ENCODE results near the gene FZR1. TPM values are rescaled to one million over a fixed set of nuclear protein-coding genes. Genes with fewer than 3 reads are reported as not detected.

FZR1 gene
- total and polyA plus RNA-seq, 3 donors from 2014 or later = 91.2 to 123 (median 95.1) TPM

DNA sequence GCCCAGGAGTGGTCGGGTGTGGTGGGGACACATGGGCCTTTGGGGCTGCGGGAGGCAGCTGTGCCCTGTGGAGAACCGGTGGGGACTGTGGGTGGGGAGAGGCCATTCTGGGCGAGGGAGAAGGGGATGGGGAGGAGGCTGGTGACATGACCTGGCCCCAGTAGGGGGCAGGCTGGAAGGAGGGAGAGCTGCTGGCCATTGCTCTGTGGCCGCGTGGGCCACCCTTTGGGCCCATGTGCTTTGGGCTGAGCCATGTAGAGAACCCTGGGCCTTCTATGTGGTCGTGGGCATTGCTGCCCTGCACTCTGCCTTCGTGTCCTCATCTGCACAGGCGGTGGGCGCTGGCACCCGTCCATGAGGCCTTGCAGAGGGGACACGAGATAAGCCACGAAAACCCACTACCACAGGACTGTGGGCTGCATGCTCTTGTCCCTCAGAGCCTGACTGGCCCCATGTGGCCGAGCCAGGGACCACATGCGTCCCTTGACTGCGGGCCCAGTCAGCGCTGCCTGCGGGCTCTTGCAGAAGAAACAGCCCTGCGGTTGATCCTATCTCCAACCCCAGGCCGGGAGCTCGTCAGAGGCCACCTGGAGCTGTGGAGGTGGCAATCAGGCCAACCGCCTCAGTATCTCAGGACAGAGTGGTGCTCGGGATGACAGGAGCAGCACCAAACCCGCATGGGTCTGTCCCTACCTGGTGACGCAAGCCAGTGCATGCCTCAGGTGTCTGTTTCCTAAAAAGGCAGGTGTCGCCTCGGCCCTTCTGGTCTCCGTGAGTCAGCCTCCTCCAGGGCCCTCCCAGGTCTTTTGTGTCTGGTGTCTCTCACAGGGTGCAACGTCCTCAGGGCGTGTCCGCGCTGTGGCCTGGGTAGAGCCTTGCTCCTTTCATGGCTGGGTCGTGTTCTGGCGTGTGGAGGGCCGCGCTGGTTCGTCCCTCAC, 14.3 kb downstream of the FZR1 start:
- H3K9me3 ChIP-seq = no peaks in the 10 kb centered on the region
- H3K36me3 ChIP-seq (ENCODE audit: low read depth, missing control alignments) = no peaks in the 10 kb centered on the region
- TF ChIP-seq, protein P1, sequence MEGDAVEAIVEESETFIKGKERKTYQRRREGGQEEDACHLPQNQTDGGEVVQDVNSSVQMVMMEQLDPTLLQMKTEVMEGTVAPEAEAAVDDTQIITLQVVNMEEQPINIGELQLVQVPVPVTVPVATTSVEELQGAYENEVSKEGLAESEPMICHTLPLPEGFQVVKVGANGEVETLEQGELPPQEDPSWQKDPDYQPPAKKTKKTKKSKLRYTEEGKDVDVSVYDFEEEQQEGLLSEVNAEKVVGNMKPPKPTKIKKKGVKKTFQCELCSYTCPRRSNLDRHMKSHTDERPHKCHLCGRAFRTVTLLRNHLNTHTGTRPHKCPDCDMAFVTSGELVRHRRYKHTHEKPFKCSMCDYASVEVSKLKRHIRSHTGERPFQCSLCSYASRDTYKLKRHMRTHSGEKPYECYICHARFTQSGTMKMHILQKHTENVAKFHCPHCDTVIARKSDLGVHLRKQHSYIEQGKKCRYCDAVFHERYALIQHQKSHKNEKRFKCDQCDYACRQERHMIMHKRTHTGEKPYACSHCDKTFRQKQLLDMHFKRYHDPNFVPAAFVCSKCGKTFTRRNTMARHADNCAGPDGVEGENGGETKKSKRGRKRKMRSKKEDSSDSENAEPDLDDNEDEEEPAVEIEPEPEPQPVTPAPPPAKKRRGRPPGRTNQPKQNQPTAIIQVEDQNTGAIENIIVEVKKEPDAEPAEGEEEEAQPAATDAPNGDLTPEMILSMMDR (IDR thresholded peaks at IDR 0.05) = no peak
- no peak for TF ChIP-seq POLR2A (IDR thresholded peaks at IDR 0.05)
- H3K4me3 ChIP-seq = no peak overlapping the region
- H3K27me3 ChIP-seq = no peaks in the 10 kb centered on the region
- no peak overlapping the region for H3K27ac ChIP-seq
- DNase-seq = no peak
- H3K4me1 ChIP-seq = peaks cover 13% of the 10 kb centered on the region
- intact Hi-C loops (cut with DNase I; ENCODE audit: low total_unique reads) = no loop called here
- WGBS, 2 donors = 88 to 90% methylated on average over 10 to 32 of the region's 37 CpGs

DNA sequence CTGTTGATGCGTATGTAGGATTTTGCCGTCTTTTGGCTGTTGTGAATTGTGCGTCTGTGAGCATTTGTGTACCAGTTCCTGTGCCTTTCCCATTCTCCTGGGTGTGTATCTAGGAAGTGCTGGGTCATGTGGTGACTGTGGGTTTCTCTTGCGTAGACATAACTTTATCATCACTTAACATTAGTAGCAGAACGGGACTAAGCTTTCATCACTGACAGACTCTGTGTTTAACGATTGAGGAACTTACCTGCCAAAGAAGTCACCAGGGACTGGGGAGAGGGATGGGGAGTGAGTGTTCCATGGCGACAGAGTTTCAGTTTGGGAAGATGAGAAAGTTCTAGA, 15.0 kb downstream of the FZR1 start:
- 77 to 88% methylated on average over 5 to 7 of the region's 7 CpGs for WGBS, 2 donors
- TF ChIP-seq, protein P1 (IDR thresholded peaks at IDR 0.05) = no peak
- TF ChIP-seq POLR2A (IDR thresholded peaks at IDR 0.05) = no peak
- H3K27ac ChIP-seq = no peak overlapping the region
- H3K4me1 ChIP-seq = peaks cover 7% of the 10 kb centered on the region
- H3K27me3 ChIP-seq = no peaks in the 10 kb centered on the region
- no peaks in the 10 kb centered on the region for H3K9me3 ChIP-seq
- H3K4me3 ChIP-seq = no peak overlapping the region
- no peak for DNase-seq
- intact Hi-C loops (cut with DNase I; ENCODE audit: low total_unique reads) = no loop called here
- H3K36me3 ChIP-seq (ENCODE audit: low read depth, missing control alignments) = no peaks in the 10 kb centered on the region

DNA sequence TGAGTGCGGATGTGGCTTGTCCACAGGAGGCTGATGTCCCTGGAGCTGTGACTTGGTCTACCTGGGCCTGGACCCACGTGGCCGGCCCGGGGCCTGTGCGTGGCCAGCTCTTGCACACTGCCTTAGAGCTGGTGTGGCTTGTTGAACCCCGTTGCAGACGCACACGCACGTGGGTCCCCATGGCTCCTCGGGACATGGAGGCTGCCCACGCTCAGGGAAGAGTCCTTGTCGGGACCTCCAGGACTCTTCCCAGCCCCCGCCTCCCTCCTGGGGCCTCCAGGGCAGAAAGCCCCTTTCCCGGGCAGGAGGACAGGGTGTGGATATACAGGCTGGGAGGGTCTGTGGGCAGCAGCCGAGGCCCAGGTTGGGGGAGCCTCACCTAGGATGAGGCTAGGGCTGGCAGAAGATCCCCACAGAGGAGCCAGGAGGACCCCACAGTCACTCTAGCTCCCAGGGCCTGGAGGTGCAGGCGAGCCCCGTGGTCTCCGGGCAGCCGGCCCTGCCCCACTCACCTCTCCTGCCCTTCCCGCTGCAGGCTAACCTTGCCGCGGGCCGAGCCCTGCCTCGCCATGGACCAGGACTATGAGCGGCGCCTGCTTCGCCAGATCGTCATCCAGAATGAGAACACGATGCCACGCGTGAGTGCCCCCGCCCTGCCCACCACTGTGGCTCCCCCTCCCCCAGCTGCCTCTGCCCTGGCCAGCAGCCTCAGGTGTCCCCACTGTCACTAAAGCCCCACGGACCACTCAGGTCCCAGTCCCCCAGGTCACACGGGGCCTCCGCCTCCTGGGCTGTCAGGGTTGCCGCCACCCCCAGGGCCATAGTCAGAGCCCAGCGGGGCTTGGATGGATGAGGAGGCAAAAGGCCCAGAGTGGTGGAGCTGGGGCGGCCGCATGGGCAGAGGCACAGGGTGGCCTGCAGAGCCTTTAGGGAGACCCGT, 16.6 kb downstream of the FZR1 start:
- no peaks in the 10 kb centered on the region for H3K9me3 ChIP-seq
- intact Hi-C loops (cut with DNase I; ENCODE audit: low total_unique reads) = no loop called here
- no peak overlapping the region for H3K27ac ChIP-seq
- 93 to 94% methylated on average over 28 to 36 of the region's 40 CpGs for WGBS, 2 donors
- TF ChIP-seq, protein P1 (IDR thresholded peaks at IDR 0.05) = no peak
- no peak for TF ChIP-seq POLR2A (IDR thresholded peaks at IDR 0.05)
- no peaks in the 10 kb centered on the region for H3K27me3 ChIP-seq
- no peak for DNase-seq
- H3K4me1 ChIP-seq = no peaks in the 10 kb centered on the region
- H3K4me3 ChIP-seq = no peak overlapping the region
- no peaks in the 10 kb centered on the region for H3K36me3 ChIP-seq (ENCODE audit: low read depth, missing control alignments)

DNA sequence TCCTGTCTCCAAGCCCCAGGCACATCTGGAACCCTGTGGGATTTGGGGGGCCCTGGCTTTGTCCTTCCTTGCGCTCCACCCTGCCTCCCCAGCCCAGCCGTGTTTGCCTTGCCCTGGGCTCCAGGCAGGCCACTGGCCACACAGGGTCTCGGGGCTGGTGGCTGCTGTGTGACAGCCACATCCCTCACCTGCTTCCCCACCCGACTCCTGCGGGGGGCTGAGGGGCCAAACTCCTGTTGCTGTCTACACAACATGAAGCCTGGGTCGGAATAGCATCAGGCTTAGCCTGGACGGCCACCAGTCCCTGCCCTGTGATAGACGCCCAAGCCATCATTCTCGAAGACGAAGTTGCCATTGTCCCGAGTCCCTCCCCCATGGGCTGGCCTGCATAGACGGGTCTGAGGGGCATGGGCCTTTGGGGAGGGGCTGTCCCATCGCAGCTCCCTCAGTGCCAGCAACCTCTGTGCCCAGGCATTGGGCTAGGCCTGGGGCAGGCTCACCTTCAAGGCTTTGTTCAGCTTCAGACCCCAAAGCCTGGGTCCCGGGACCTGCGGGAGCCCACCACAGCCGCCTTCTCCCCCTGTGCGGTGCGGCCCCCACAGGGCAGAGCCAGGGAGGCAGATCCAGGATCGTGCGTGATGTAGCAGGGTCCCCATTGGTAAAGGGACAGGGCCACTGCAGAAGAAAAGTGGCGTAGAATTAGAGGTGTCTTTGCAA, 17.4 kb downstream of the FZR1 start:
- Histone ChIP-seq H3K27me3 (no peaks in the 10 kb centered on the region), H3K36me3 (ENCODE audit: low read depth, missing control alignments) (no peaks in the 10 kb centered on the region), H3K9me3 (no peaks in the 10 kb centered on the region), H3K27ac (no peak overlapping the region), H3K4me1 (no peaks in the 10 kb centered on the region), H3K4me3 (no peak overlapping the region)
- no peak for TF ChIP-seq POLR2A (IDR thresholded peaks at IDR 0.05)
- TF ChIP-seq, protein P1 (IDR thresholded peaks at IDR 0.05) = no peak
- WGBS, 2 donors = 90 to 91% methylated on average over 10 to 21 of the region's 21 CpGs
- DNase-seq = no peak
- intact Hi-C loops (cut with DNase I; ENCODE audit: low total_unique reads) = no loop called here

All from testis (tissue), 3 donors.